CD4-positive, alpha-beta T cell (primary cell): Measurements from ENCODE around the gene ZNF688. TPM values are rescaled to one million over a fixed set of nuclear protein-coding genes. Genes with fewer than 3 reads are reported as not detected.

Source experiments
- ATAC-seq: fragments of 200-7000 bp; cut with Tn5 transposase; one replicate; pipeline ENCODE4 v1.10.0; 2022; ENCODE audit warnings: mild to moderate bottlenecking; ENCODE audit not compliant: poor library complexity
- CTCF ChIA-PET: fragments of 350-600 bp; sonication (Branson Sonifier 250); formaldehyde crosslinking; loops from one replicate; lab custom pipeline; 2021; ENCODE audit warnings: antibody characterized with exemption, inconsistent platforms; lab: Charles Lee
- POLR2A ChIA-PET: fragments of 350-600 bp; sonication (Branson Sonifier 250); formaldehyde crosslinking; loops from one replicate; lab custom pipeline; 2021; ENCODE audit warnings: antibody characterized with exemption, inconsistent platforms; lab: Charles Lee
- DNase-seq, 14 experiments: peaks; one replicate each; pipeline ENCODE4 v3.0.0-alpha.2; 2013 to 2020; ENCODE audit warnings: mixed read lengths in 2 of 14
- H3K27ac ChIP-seq, 2 donors: one replicate each; pipeline versions ENCODE4 v1.5.1 to v1.7.0; 2013; ENCODE audit warnings: low read length in 2 of 2, low read depth in 1 of 2, mild to moderate bottlenecking in 1 of 2
- H3K27me3 ChIP-seq, 2 experiments: 1 replicate in 1 of 2; 2 replicates in 1 of 2; pipeline versions ENCODE4 v1.6.1 to v1.7.0; 2013; ENCODE audit warnings: low read length in 2 of 2, control low read depth in 1 of 2, mild to moderate bottlenecking in 1 of 2, moderate library complexity in 1 of 2; ENCODE audit not compliant: insufficient read depth in 2 of 2, control insufficient read depth in 1 of 2
- H3K36me3 ChIP-seq: one replicate; pipeline ENCODE4 v1.6.1; 2013; ENCODE audit warnings: low read length, control low read depth; ENCODE audit not compliant: insufficient read depth
- H3K4me1 ChIP-seq: one replicate; pipeline ENCODE4 v1.6.1; 2013; ENCODE audit warnings: low read length, control low read depth; ENCODE audit not compliant: insufficient read depth
- H3K4me3 ChIP-seq: one replicate; pipeline ENCODE4 v1.5.1; 2013; ENCODE audit warnings: mild to moderate bottlenecking, low read length, moderate library complexity
- H3K9me3 ChIP-seq, 2 experiments: 1 replicate in 1 of 2; 2 replicates in 1 of 2; pipeline versions ENCODE4 v1.6.1 to v1.7.0; 2013; ENCODE audit warnings: low read length in 2 of 2, mild to moderate bottlenecking in 2 of 2, control low read depth in 1 of 2, moderate library complexity in 1 of 2; ENCODE audit not compliant: control insufficient read depth in 1 of 2, insufficient read depth in 1 of 2
- H3K27ac Mint-ChIP-seq: one replicate; pipeline ENCODE4 v1.8.0; 2020; ENCODE audit warnings: mixed read lengths
- H3K27me3 Mint-ChIP-seq: one replicate; pipeline ENCODE4 v1.8.0; 2021; ENCODE audit warnings: mixed read lengths
- H3K36me3 Mint-ChIP-seq: one replicate; pipeline ENCODE4 v1.8.0; 2021; ENCODE audit warnings: low read depth, mixed read lengths
- H3K4me1 Mint-ChIP-seq: one replicate; pipeline ENCODE4 v1.8.0; 2021; ENCODE audit warnings: low read depth, mixed read lengths
- H3K4me3 Mint-ChIP-seq: one replicate; pipeline ENCODE4 v1.8.0; 2020; ENCODE audit warnings: mild to moderate bottlenecking, mixed read lengths
- H3K9me3 Mint-ChIP-seq: one replicate; pipeline ENCODE4 v1.8.0; 2020; ENCODE audit warnings: mixed read lengths
- intact Hi-C, 2 experiments: fragments of 100-400 bp; cut with DNase I in 1 of 2; cut with micrococcal nuclease in 1 of 2; formaldehyde crosslinking; loops; one replicate each; pipeline versions ENCODE4 v1.15.1 to v1.9.0; 2023 to 2025; cut with DNase I, micrococcal nuclease
- total RNA-seq, 174 experiments: library from RNA in 2 of 174; stranded (reverse) in 2 of 174; gene quantifications; one replicate each; pipeline ENCODE4 v1.2.3 and lab custom pipeline; 2021 to 2026
- TF ChIP-seq, protein P1 (sequence below): fragments of 200-600 bp; IDR thresholded peaks from one replicate; pipeline ENCODE4 v1.8.0; 2022; ENCODE audit warnings: antibody characterized with exemption, mild to moderate bottlenecking

ZNF688 gene
- total RNA-seq, 2 experiments from 2014 or later, result 8.8 to 9.6 TPM

DNA sequence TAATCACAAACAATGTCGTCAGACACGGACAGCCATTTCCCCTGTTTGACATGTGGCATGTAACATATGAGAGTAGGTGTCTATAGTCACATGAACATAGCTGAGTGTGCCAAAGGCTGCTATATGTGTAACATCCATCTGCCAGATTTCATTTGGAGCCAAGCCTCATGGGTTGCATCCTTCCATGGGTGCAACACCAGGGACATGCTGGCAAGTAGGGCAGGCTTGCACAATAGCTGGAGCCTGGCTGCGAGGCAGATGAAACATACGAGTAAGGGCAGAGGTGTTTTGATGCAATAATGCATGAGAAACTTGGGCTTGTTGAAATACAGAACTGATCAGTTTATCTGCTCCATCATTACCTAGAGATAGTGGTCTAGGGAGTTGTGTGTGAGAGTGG, 47.7 kb upstream of the ZNF688 start:
- no peaks in the 10 kb centered on the region for H3K9me3 Mint-ChIP-seq
- CTCF ChIA-PET, result no interaction called here
- H3K4me3 Mint-ChIP-seq, result no peak overlapping the region
- POLR2A ChIA-PET, result interaction anchor here (1.0 to 1.2 kb wide), 2 partner anchors 9 kb away, joined by 3 to 4 read pairs; partner anchors contain the start of gene ZNF689
- H3K4me3 ChIP-seq, result no peak overlapping the region
- no peak overlapping the region for H3K27ac ChIP-seq
- ATAC-seq (no peak), DNase-seq (no peak)
- no peak overlapping the region for H3K27ac Mint-ChIP-seq
- TF ChIP-seq, protein P1, sequence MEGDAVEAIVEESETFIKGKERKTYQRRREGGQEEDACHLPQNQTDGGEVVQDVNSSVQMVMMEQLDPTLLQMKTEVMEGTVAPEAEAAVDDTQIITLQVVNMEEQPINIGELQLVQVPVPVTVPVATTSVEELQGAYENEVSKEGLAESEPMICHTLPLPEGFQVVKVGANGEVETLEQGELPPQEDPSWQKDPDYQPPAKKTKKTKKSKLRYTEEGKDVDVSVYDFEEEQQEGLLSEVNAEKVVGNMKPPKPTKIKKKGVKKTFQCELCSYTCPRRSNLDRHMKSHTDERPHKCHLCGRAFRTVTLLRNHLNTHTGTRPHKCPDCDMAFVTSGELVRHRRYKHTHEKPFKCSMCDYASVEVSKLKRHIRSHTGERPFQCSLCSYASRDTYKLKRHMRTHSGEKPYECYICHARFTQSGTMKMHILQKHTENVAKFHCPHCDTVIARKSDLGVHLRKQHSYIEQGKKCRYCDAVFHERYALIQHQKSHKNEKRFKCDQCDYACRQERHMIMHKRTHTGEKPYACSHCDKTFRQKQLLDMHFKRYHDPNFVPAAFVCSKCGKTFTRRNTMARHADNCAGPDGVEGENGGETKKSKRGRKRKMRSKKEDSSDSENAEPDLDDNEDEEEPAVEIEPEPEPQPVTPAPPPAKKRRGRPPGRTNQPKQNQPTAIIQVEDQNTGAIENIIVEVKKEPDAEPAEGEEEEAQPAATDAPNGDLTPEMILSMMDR, result no peak
- intact Hi-C loops, result no loop called here
- no peaks in the 10 kb centered on the region for H3K4me1 Mint-ChIP-seq
- H3K27me3 ChIP-seq, result no peaks in the 10 kb centered on the region
- no peaks in the 10 kb centered on the region for H3K27me3 Mint-ChIP-seq
- H3K36me3 Mint-ChIP-seq, result no peaks in the 10 kb centered on the region
- H3K36me3 ChIP-seq, result no peaks in the 10 kb centered on the region
- H3K9me3 ChIP-seq, result peaks cover 0 to 1% of the 10 kb centered on the region in 2 experiments
- no peaks in the 10 kb centered on the region for H3K4me1 ChIP-seq

- DNase-seq, result peak; percentile 41 to 82 (median 60)
- Mint-ChIP-seq H3K4me1 (peaks cover 2% of the 10 kb centered on the region), H3K9me3 (no peaks in the 10 kb centered on the region), H3K27ac (no peak overlapping the region), H3K4me3 (no peak overlapping the region), H3K27me3 (no peaks in the 10 kb centered on the region), H3K36me3 (no peaks in the 10 kb centered on the region)
- peak; percentile 84 for ATAC-seq
- Histone ChIP-seq H3K4me3 (no peak overlapping the region), H3K27me3 (no peaks in the 10 kb centered on the region), H3K4me1 (peaks cover 7% of the 10 kb centered on the region), H3K27ac (no peak overlapping the region), H3K36me3 (no peaks in the 10 kb centered on the region), H3K9me3 (no peaks in the 10 kb centered on the region)
- CTCF ChIA-PET, result interaction anchor here (0.6 to 2.3 kb wide), 15 partner anchors 9 to 430 kb away, joined by 3 to 10 read pairs (median 4); partner anchors contain the start of genes DCTPP1 and PRR14
- intact Hi-C loops, result no loop called here
- POLR2A ChIA-PET, result interaction anchor here (1.0 to 1.5 kb wide), 3 partner anchors 35 to 58 kb away, joined by 3 to 4 read pairs (median 3); partner anchors contain the start of genes PRR14 and ZNF688
- TF ChIP-seq, protein P1, result peak; percentile 36
Observed at GRCh38 chr16:30615358-30616091, 44.0 kb upstream of the ZNF688 start.

- peaks cover 41% of the 10 kb centered on the region for H3K36me3 Mint-ChIP-seq
- no peaks in the 10 kb centered on the region for H3K9me3 ChIP-seq
- TF ChIP-seq, protein P1, result no peak
- H3K27ac Mint-ChIP-seq, result peak within 1 kb of the TSS; percentile 93
- peaks cover 12% of the 10 kb centered on the region for H3K36me3 ChIP-seq
- H3K27me3 Mint-ChIP-seq, result no peaks in the 10 kb centered on the region
- peaks cover 23% of the 10 kb centered on the region for H3K4me1 Mint-ChIP-seq
- peak; percentile 92 for ATAC-seq
- H3K4me1 ChIP-seq, result peaks cover 26% of the 10 kb centered on the region
- ChIA-PET POLR2A (interaction anchor here (0.6 to 2.6 kb wide), 26 partner anchors 10 to 264 kb away, joined by 3 to 19 read pairs (median 4); partner anchors contain the start of genes DCTPP1, FBRS, PRR14 and SEPTIN1), CTCF (interaction anchor here (0.6 to 2.4 kb wide), 8 partner anchors 12 to 201 kb away, joined by 3 to 10 read pairs (median 4); partner anchors contain the start of genes DCTPP1 and FBRS)
- peak within 1 kb of the TSS; percentile 91 for H3K4me3 Mint-ChIP-seq
- H3K9me3 Mint-ChIP-seq, result no peaks in the 10 kb centered on the region
- peak within 1 kb of the TSS; percentile 86 to 89 for H3K27ac ChIP-seq
- intact Hi-C loops, result loop anchor here (1.0 to 5.0 kb wide), 9 partner anchors 18 to 178 kb away; partner anchors contain the start of genes DCTPP1 (in 1 of the 2), PRR14 (in 1 of the 2), SRCAP (in 1 of the 2) and ZNF747 (in 1 of the 2)
- H3K4me3 ChIP-seq, result peak within 1 kb of the TSS; percentile 74
- peak; percentile 88 to 97 (median 94) for DNase-seq
- no peaks in the 10 kb centered on the region for H3K27me3 ChIP-seq
Observed at GRCh38 chr16:30609926-30610839, 38.7 kb upstream of the ZNF688 start, which contains the start of gene ZNF689. ZNF689 (minus strand) TSS chr16:30610389; CDS start chr16:30610041, 348 bp downstream.
